K562 (cell line): ENCODE results near the gene SH2D4B.

ENCODE experiments used
- ARNT ChIP-seq, 2 experiments: fragments of 450-650 bp; IDR thresholded peaks; 2 replicates each; pipeline ENCODE4 v1.6.1; 2016; ENCODE audit warnings: mild to moderate bottlenecking in 1 of 2
- ATF3 ChIP-seq, 2 experiments: fragments of 450-650 bp in 1 of 2; sonication (generic) in 1 of 2; formaldehyde crosslinking in 1 of 2; IDR thresholded peaks in 1 of 2; conservative IDR thresholded peaks in 1 of 2; 2 replicates each; pipeline versions ENCODE4 v1.6.1 to v1.8.1; 2016 to 2023; ENCODE audit warnings: mild to moderate bottlenecking in 2 of 2, moderate library complexity in 2 of 2, inconsistent platforms in 1 of 2, missing genetic modification reagents in 1 of 2
- BCL6 ChIP-seq: fragments of 250-450 bp; sonication (Bioruptor Pico); IDR thresholded peaks from 2 replicates; pipeline ENCODE4 v1.4.0; 2020
- CCAR2 ChIP-seq: fragments of 200-400 bp; formaldehyde crosslinking; IDR thresholded peaks from 2 replicates; pipeline ENCODE4 v1.6.1; 2017; ENCODE audit warnings: mild to moderate bottlenecking, low read depth, low read length
- CTCF ChIP-seq, 3 experiments: IDR thresholded peaks in 2 of 3; conservative IDR thresholded peaks in 1 of 3; 2 replicates each; pipeline ENCODE4 v1.5.1; 2011 to 2012; ENCODE audit warnings: low read length in 3 of 3, mild to moderate bottlenecking in 3 of 3, control low read depth in 2 of 3, improper control_type of control experiment in 1 of 3, inconsistent platforms in 1 of 3, low read depth in 1 of 3, mixed read lengths in 1 of 3, moderate library complexity in 1 of 3; ENCODE audit not compliant: insufficient read depth in 2 of 3
- DIDO1 ChIP-seq: fragments of 450-650 bp; IDR thresholded peaks from 2 replicates; pipeline ENCODE4 v1.6.1; 2016; ENCODE audit warnings: low read depth, missing biosample characterization, missing genetic modification characterization
- EHMT2 ChIP-seq: fragments of 450-650 bp; IDR thresholded peaks from 2 replicates; pipeline ENCODE4 v1.6.1; 2018; ENCODE audit warnings: antibody characterized with exemption
- FOXJ3 ChIP-seq: sonication (generic); formaldehyde crosslinking; IDR thresholded peaks from 2 replicates; pipeline ENCODE4 v1.4.0; 2020; ENCODE audit warnings: mild to moderate bottlenecking, missing genetic modification reagents
- GABPB1 ChIP-seq: sonication (generic); formaldehyde crosslinking; IDR thresholded peaks from 2 replicates; pipeline ENCODE4 v1.8.0; 2022; ENCODE audit warnings: mild to moderate bottlenecking, missing genetic modification reagents
- LCOR ChIP-seq: sonication (generic); formaldehyde crosslinking; IDR thresholded peaks from 2 replicates; pipeline ENCODE4 v1.8.0; 2022; ENCODE audit warnings: mild to moderate bottlenecking, missing genetic modification reagents
- MAFF ChIP-seq: IDR thresholded peaks from 2 replicates; pipeline ENCODE4 v1.6.1; 2012; ENCODE audit warnings: low read length, improper control_type of control experiment
- NRF1 ChIP-seq, 2 experiments: fragments of 450-650 bp; IDR thresholded peaks in 1 of 2; conservative IDR thresholded peaks in 1 of 2; 2 replicates each; pipeline ENCODE4 v1.6.1; 2014; ENCODE audit warnings: mild to moderate bottlenecking in 2 of 2
- TRIM24 ChIP-seq, 2 experiments: fragments of 450-650 bp; IDR thresholded peaks; 2 replicates each; pipeline ENCODE4 v1.6.1; 2016
- ZFP30 ChIP-seq: fragments of 250-450 bp; sonication (Bioruptor Pico); IDR thresholded peaks from 2 replicates; pipeline ENCODE4 v1.8.0; 2022; ENCODE audit warnings: moderate library complexity, mild to moderate bottlenecking, inconsistent platforms, borderline replicate concordance

DNA sequence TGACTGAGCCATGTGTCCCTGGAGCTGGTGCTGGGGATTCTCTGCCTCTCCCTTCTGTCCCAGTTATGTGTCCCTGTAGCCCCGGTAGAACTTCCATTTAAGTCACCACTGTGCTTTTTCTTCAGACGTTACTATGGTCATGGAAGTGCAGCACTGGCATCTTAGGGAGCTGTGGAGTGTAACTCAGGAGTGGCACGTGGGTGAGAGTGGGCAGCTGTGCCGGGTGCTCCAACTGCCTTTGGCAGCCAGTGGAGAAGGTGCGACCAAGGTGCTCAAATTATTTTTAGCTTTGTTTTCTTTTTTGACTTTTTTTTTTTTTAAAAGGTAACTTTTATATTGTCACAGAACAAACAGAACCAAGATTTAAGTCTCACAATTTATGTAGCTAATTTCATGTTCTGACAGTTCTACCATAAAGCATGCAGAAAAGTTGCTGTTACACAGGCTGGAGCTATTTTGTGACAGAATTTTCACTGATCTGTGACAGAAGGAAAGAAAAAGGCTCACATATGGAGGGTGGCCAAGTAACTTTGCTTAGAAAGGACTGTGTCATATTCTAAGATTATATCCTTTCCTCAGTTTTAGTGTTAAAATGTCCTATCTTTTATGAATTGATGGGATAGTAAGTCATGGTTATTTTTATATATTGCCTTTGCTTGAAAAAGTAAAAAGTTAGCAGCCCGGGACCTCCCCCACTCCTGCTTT lies 73.9 kb downstream of the SH2D4B start:
- no peak for TF ChIP-seq NRF1 (conservative IDR thresholded peaks at IDR 0.05 in 1 of 2, IDR thresholded peaks at IDR 0.05 in 1 of 2)
- no peak for TF ChIP-seq CCAR2
- TF ChIP-seq MAFF: no peak
- TF ChIP-seq ARNT (IDR thresholded peaks at IDR 0.05): no peak
- TF ChIP-seq BCL6 (CRISPR knock-in tag): no peak
- no peak for TF ChIP-seq TRIM24 (IDR thresholded peaks at IDR 0.05)
- TF ChIP-seq FOXJ3: no peak
- no peak for TF ChIP-seq ATF3 (IDR thresholded peaks at IDR 0.05)
- no peak for TF ChIP-seq ATF3 (CRISPR knock-in tag; conservative IDR thresholded peaks at IDR 0.05)
- no peak for TF ChIP-seq GABPB1 (CRISPR knock-in tag)
- TF ChIP-seq LCOR (CRISPR knock-in tag): no peak
- no peak for TF ChIP-seq EHMT2
- TF ChIP-seq CTCF (IDR thresholded peaks at IDR 0.05 in 2 of 3, conservative IDR thresholded peaks at IDR 0.05 in 1 of 3; ENCODE audit: insufficient read depth in 2 of 3, low read depth in 1 of 3, low read length in 3 of 3): no peak
- TF ChIP-seq DIDO1 (tag): no peak
- TF ChIP-seq ZFP30 (CRISPR knock-in tag): no peak
